B cell (primary cell): ENCODE results near the gene EP300.

Source experiments
- CTCF ChIP-seq: fragments of 200-600 bp; IDR thresholded peaks from one replicate; pipeline ENCODE4 v1.8.0; 2022; ENCODE audit warnings: antibody characterized with exemption, mild to moderate bottlenecking
- EZH2 ChIP-seq: IDR thresholded peaks from 2 replicates; pipeline ENCODE4 v1.6.1; 2012; ENCODE audit warnings: borderline replicate concordance, low read depth, mild to moderate bottlenecking, moderate library complexity, low read length; ENCODE audit not compliant: insufficient read depth, poor library complexity, severe bottlenecking

DNA sequence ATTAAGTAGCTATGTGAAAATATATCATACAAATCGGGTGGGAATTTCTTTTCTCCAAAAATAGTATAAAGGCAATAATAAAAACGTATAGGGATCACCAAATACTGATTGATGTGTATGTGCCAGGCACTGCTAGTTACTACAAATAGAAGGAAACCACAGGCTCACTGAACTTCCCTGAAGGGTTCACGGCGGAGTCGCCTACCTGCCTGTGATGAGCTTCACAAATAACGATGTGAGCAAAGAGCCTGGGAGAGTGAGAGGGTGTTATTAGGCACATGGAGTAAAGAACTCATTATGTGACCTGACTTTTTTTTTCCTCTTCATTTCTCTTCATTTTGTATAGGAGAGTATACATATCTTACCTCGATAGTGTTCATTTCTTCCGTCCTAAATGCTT lies 76.8 kb downstream of the EP300 start:
- TF ChIP-seq CTCF = no peak
- no peak for TF ChIP-seq EZH2
